ENCODE data around the gene HABP4.

Gene HABP4, protein sequence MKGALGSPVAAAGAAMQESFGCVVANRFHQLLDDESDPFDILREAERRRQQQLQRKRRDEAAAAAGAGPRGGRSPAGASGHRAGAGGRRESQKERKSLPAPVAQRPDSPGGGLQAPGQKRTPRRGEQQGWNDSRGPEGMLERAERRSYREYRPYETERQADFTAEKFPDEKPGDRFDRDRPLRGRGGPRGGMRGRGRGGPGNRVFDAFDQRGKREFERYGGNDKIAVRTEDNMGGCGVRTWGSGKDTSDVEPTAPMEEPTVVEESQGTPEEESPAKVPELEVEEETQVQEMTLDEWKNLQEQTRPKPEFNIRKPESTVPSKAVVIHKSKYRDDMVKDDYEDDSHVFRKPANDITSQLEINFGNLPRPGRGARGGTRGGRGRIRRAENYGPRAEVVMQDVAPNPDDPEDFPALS

DNA sequence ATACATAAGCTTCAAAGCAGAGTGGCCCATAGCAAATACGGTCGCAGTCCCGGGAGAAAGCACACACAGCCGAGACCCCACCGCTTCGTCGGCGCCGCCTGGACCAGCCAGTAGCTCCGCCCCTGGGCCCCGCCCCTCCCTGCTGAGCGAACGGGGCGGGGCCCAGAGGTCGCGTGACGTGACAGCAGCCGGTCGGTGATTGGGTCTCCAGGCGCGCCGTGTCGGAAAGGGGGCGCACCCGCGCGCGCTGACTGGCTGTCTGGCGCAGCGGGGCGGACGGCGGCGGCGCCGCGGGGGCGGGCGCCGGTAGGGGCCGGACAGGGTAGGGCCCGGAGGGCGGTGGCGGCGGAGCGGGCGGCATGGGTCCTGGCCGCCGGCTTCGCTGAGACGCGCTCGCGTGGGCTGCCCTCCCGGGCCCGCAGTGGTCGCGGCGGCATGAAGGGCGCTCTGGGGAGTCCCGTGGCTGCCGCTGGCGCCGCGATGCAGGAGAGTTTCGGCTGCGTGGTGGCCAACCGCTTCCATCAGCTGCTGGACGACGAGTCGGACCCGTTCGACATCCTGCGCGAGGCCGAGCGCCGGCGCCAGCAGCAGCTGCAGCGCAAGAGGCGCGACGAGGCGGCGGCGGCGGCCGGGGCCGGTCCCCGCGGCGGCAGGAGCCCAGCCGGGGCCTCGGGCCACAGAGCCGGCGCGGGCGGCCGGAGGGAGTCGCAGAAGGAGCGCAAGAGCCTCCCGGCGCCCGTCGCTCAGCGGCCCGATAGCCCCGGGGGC, at the start of gene HABP4:
Gene HABP4 (plus strand): TSS at position 325 of the 768 bp plus-strand sequence. CDS start 111 bp downstream, at position 436.
- DNase-seq, result peak; percentile 97 to 100 (median 99)

DNA sequence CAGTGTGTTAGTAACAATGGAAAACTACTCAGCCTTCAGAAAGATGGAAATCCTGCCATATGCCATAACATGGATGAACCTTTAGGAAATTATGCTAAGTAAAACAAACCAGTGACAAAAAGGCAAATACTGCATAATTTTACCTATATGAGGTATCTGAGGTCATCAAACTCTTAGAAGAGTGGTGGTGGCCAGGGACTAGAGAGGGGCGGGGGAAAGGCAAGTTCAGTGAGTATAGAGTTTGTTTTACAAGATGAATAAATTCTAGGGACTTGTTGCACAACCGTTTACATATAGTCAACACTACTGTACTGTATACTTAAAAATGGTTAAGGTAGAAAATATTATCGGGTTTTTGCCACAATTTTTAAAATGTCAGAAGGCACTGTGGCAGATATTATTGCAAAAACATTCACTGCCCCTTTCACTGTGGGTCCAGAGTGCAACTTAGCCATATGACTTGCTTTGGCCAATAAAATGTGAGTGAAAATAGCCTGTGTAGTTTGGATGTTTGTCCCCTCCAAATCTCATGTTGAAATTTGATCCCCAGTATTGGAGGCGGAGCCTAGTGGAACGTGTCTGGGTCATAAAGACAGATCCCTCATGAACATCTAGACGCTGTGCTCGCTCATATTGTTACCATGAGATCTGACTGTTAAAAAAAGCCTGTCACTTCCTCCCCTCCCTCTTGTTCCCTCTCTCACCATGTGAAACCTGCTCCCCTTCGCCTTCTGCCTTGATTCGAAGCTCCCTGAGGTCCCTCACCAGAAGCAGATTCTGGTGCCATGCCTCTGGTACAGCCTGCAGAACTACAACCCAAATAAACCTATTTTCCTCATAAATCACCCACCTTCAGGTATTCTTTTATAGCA, 41.3 kb upstream of the HABP4 start:
- no peak for DNase-seq

DNA sequence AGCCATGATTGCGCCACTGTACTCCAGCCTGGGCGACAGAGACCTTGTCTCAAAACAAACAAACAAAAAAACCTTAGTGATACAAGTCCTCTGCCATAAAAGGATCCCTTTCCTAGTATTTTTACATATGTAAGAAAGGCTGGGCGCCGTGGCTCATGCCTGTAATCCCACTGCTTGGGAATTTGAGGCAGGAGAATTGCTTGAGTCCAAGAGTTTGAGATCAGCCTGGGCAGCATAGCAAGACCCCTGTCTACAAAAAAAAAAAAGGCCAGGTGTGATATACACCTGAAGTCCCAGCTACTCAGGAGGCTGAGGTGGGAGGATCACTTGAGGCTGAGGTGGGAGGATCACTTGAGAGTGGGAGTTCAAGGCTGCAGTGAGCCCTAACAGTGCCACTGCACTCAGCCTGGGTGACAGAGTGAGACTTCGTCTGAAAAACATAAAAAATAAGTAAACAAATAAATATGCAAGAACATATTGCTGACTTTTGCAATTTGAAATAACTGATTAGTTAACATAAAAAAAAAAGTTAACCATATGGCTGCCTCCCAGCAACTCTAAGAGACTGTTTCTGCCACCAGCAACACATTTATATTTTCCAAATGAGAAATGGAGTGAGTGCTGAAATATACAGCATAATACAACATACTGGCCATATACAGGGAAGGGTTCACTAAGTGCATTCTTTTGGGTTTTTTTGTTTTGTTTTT, 38.7 kb upstream of the HABP4 start:
- no peak for DNase-seq

DNA sequence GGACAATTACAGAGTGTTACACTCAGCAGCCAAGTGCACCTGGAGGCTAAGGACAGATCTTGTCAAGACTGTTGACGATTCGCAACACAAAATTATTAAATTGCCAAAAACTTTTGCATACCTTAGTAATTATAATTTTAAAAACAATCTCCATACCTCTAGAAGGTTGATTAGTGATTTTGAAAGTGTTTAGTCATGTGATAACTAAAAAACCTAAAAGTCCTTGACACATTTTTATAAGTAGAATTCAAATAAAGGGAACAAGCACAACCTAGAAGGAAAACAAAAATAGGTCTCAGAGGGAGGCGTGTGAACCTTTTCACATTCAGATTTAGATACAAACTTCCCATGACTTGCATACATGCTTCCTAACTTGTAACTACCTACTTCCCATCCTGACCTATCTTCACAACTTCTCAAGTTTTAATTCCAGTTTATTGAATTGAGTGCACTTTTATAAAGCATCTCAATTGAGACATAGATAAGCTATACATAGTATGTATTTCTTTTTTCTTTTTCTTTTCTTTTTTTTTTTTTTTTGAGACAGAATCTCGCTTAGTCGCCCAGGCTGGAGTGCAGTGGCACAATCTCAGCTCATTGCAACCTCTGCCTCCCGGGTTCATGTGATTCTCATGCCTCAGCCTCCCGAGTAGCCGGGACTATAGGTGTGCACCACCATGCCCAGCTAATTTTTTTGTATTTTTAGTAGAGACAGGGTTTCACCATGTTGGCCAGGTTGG, 37.6 kb upstream of the HABP4 start:
- no peak for DNase-seq

DNA sequence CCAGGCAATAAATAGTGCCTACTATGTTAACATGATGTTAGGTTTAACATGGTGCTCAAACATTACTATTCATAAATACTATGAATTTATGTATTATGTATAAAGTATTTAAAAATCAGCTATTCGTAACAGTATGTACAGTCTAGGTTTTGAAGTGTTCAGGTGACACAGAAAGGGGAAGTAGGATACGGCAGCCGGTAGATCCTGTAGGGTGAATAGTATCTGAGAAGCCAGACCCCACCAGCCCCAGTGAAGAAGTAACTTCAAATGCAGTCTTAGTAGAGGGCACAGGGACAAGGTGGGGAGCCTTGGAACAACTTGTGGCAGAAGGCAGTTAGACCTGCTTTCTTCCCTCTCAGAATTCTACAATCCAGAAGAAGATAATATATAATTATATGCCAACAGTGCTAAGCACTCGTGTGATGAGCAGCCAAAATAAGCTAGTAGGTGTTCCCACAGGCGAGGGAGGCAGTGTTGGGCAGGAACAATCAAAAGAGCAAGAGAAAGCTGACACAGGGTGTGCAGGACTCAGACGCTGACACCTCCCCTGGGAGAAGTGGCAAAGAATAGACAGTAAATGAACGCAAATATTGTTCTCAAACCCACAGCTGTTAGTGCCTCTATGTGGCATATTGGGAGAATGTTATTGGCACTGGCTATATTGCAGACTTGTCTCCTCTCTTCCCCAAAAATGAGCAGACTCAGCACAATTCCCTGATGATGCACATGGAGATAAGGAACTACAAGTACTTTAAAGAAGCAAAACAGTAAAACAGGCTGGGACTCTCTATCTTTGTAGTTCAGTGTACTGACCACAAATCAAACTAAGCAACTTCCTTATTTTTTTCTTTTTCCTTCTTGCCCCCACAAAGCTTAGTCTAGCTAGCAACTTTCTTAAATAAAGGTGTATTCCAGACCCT, 36.4 kb upstream of the HABP4 start:
- peak; percentile 59 to 78 (median 61) for DNase-seq

DNA sequence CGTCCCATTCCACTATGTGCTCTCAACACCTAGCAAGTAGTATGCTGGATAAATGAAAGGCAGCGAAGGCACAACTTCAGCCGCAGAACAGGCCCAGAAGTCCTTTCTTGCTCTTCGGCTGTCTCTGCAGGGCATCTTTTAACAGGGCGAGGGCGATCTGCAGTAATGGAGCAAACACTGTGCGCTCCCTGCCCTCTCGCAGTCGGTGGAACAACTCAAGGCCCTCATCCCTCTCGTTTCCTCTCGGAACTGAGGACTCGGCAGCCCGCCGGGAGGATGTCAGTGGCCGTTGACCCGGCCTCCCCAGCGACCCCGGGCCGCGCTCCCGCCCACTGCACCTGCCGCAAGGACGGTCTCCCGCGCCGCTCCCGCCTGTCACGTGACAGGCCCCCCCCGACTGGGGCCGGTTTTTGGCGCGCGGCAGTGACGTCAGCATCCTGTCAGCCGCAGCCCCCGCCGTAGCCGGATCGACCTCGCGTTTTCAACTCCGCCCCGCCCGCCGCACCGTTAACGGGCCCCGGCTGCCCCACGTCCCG, 32.9 kb upstream of the HABP4 start:
- peak; percentile 81 to 95 (median 93) for DNase-seq

DNA sequence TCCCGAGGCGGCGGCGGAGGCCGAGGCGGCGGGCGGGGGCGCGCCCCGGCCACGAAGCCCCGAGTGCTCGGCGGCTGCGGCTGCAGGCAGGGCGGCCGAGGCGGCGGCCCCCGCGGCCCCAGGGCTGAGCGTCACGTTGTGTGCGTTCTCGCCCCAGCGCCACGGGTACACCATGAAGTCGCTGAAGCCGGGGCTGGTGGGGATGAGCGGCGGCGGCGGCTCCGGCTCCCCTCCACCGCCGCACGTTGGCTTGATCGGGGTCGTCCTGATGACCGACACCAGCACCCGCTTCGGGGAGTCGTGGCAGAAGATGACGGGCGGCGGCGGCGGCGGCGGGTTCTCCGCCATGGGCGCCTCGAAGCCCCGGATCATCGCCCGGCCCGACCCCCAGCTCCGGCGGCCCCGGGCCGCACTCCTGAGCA, 32.3 kb upstream of the HABP4 start:
- DNase-seq, result peak in 2 of 3 donors; percentile 7 to 21

DNA sequence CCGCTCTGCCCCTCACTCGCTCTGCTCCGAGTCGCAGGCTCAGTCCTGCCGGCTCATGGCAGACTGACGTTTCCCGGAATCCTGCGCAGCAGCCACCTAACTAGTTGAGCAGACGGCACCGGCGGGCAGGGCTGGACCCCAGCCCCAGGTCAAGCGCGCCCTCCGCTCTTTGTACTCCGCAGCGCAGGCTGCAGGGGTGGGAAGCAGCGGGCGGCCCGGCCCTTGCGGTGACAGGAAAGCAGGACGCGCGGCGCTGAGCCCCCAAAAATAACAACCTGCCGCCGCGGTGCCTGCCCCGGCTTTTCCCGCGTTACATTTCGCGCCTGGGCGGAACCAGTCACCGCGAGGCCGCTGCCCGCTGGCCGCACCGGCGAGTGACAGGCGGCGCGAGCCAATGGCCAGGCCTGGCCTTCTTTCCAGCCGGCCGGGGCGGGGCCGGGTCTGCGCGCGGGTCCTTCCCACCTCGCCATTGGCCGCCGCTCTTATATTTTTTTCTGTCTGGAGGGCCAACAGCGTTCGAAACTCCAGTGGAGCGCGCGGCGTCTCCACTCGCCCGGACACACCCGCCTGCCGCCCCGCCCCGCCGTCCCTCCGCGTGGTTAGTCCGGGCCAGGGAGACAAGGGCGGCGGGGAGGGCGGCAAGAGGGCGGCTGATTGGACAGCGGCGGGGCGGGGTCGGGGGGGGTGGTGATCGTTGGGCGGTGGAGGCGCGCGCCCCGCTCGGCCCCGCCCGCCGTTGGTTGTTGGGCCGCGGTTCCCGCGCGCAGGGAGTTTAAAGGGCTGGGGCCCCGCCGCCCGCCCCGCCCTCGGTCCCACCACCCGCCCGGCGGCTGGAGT, 31.7 kb upstream of the HABP4 start, which contains the start of gene ZNF367:
Gene ZNF367 (minus strand): TSS at position 288 of the 837 bp plus-strand sequence. CDS start 338 bp downstream, outside the sequence.
- peak; percentile 97 to 99 (median 98) for DNase-seq

DNA sequence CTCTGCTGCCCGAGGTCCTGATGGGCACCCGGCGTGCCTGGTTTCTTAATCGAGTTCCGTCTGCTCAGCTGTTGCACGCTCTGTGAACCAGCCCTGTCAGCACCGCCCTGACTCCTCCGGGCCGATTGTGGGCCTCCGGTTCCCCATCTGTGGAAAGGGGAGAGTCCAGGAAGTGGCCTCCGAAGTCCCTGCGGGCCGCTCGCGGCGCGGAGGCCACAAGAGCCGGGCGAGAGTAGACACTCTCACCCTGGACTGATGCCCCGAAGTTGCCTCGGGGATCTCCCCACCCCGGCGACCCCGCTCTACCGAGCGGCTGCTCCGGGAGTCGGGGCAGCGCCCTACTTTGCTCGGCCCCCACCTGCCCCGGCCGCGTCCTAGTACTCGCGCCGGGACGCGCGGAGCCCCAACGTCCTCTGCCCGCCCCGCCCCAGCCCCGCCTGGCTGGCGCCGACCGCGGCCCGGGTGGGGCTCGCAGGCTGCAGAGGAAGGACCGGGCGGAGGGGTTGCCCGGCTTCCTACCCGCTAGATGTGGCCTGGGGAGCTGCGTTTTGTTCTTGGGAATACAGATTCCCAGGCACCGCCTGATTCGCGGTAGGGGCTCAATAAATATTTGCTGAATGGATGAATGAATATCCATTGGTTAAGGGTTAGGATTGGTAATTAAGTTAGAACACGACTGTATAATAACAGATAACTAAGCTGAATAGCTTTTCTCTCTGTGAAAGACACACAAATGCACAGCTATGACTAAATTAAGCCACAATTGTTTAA, 30.9 kb upstream of the HABP4 start:
- peak; percentile 85 to 92 (median 85) for DNase-seq

DNA sequence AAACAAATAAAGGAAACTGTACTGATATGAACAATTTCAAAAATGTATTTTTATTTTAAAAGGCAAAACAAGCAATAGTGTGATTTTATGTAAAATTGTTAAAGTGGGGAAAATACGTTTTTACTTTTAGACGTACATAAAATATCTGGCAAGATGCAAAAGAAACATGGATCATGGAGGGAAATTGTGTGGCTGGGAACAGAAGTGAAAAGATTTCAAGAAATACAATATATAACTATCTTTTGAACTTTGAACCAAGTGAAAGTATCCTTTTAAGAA, 30.3 kb upstream of the HABP4 start:
- DNase-seq, result peak in 1 of 3 donors; percentile 4

DNA sequence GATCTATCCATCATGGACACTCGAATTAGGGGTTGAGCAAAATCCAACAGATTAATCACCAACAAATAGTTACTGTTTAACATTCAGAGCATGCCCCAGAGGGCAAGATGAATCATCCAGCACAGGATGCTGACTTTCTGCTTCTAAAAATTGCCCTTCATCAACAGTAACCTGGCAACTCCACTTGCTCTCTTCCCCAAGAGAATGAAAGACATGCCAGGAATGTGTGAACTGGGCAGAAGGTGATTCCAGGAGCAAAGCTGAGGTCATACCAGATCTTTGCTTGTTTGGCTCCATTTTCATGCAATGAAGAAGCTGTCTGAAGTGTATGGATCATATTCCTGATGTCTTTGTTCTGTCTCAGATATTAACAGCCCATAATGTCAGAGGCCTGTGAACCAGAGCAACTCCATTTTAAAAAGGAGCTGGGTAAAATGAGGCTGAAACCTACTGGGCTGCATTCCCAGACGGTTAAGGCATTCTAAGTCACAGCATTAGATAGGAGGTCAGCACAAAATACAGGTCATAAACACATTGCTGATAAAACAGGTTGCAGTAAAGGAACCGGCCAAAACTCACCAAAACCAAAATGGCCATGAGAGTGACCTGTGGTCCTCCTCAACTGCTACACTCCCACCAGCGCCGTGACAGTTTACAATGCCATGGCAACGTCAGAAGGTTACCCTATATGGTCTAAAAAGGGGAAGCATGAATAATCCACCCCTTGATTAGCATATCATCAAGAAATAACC, 29.3 kb upstream of the HABP4 start:
- DNase-seq, result peak; percentile 63 to 81 (median 74)

DNA sequence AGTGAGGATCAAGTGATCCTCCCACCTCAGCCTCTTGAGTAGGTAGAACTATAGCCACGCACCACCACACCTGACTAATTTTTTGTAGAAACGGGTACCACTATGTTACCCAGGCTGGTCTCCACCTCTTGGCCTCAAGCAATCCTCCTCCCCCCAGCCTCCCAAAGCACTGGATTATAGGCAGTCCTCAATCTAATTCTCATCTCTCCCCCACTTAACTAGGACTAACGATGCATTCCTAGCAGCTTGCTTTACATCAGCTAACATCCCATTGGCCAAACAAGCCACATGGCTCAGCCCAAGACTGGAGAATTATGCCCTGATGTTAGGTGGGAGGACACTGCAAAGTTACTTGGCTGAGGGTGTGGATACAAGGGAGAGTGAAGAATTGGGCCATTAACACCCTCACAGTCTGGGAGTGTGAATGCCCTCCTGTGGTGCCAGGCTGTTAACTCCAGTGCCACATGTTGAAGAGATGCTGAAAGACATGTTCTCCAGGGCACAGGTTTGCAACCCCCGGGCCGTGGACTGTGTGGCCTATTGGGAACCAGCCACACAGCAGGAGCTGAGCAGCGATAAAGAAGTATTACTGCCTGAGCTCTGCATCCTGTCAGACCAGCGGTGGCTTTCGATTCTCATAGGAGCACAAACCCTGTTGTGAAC, 26.5 kb upstream of the HABP4 start:
- DNase-seq, result no peak

DNA sequence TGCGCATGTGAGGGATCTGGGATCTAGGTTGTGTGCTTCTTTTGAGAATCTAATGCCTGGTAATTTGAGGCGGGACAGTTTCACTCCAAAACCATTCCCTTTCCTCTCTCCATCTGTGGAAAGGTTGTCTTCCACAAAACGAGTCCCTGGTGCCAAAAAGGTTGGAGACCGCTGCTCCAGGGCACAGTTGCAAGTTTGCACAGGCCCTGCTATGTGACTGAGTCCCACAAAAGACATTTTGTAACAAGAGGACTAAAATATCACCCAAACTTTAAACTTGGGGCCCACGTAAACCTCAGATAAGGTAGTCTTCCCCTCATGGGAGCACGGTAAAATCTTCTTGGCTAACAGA, 26.0 kb upstream of the HABP4 start:
- DNase-seq, result no peak

DNA sequence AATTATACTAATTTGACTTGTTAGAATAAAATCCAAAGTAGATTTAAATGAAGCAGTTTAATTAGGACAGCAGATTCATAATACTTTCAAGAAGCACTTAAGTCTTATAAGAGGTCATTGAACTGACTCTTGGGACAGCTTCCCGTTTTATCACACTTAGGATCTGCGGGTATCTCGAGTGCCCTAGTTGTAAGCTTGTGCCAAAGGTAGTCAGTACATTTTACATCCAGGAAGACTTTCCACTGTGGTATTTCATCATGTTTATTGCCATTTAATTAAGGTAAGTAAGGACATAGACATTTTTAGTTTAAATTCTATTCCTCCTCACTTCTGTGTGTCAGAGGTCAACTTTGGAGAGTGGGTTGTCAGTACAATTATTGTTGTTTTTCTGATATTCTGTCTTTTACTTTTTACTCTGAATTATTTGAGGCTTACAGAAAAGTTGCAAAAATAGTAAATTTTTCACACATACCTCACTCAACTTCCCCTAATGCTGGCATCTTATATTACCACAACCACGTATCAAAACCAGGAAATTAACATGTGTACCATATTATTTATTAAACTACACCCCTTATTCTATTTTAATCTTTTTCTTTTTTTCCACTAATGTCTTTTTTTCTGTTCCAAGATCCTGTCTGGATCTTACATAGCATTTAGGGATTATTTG, 24.3 kb upstream of the HABP4 start:
- no peak for DNase-seq

DNA sequence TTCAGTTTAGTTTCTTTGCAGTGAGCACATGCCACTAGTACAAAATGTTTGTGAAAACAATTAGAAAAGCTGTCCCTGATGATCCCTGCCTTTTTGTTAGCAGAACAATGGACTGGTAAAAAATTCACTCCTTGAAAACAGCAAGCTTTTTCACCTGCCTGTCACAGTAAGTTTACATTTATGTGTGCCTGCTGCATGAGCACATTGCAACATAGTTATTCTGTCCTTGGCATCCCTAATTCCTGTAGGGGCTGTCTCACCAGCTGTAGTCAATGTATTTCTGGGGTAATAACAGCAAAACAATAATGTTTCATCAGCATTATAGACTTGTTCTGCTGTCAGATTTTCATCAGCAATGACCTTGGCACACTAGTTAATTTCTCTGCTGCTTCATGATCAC, 20.2 kb upstream of the HABP4 start:
- no peak for DNase-seq

DNA sequence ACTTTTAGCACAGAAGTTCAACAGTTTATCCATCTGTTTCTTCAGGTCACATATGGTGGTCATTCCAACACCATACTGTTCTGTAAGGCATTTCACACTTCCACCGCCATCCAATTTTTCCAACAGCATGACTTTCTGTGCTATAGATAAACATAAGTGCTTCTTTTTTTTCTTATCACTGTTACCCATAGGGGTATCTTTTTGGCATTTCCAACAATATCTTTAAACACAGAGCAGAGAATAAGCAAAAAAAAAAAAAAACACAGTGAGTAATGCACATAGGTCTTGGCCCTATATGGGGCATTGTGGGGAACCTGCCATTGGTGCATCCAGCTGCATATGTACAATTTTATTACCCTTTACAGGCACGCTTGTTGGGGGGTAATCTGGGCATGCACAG, 19.6 kb upstream of the HABP4 start:
- DNase-seq, result no peak

DNA sequence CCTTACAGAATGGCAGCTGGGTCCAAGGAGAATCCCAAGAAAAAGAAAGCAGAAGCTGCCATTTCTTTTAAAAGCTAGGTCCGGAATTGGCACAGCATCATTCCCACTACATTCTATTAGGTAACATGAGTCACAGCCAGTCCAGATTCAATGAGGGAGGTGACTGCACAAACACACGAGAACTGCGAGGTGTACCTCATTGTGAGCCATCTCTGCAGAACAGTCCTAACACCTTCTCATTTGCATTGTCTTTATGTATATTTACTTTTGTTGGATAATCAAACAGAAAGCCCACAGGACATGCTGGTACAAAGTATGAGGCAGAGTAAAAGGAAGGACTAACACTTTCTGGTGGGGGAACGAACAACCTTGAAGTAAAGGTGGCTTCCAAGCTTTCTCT, 14.6 kb upstream of the HABP4 start:
- DNase-seq, result no peak

All from suppressor macrophage treated with lipopolysaccharide for 1 hour (primary cell).